Tibial nerve (tissue), 3 donors: ENCODE results near the gene SNCAIP.

Experiments
- CTCF ChIP-seq, 5 experiments: fragments of 200-600 bp in 3 of 5; fragments of 450-650 bp in 2 of 5; sonication (generic) in 3 of 5; IDR thresholded peaks; one replicate each; pipeline ENCODE4 v1.5.1; 2016 to 2019; ENCODE audit warnings: antibody characterized with exemption in 5 of 5, mild to moderate bottlenecking in 3 of 5, moderate library complexity in 2 of 5
- POLR2A ChIP-seq, 2 donors: fragments of 450-650 bp; IDR thresholded peaks; one replicate each; pipeline ENCODE4 v1.6.1; 2017; ENCODE audit warnings: antibody characterized with exemption in 2 of 2, mild to moderate bottlenecking in 2 of 2, moderate library complexity in 2 of 2

GRCh38 chr5:122330881-122331280, 18.8 kb downstream of the SNCAIP start:
- TF ChIP-seq CTCF (IDR thresholded peaks at IDR 0.05) (no peak), POLR2A (IDR thresholded peaks at IDR 0.05) (no peak)
